ENCODE measurements around the gene SERPINA5. TPM values are rescaled to one million over a fixed set of nuclear protein-coding genes. Genes with fewer than 3 reads are reported as not detected.

The SERPINA5 gene
- total and polyA plus RNA-seq, 10 of the 15 experiments (the other 5 are each of a cell fraction or from before 2014, with no cell fraction given) = 0.90 TPM; not detected in 9

DNA sequence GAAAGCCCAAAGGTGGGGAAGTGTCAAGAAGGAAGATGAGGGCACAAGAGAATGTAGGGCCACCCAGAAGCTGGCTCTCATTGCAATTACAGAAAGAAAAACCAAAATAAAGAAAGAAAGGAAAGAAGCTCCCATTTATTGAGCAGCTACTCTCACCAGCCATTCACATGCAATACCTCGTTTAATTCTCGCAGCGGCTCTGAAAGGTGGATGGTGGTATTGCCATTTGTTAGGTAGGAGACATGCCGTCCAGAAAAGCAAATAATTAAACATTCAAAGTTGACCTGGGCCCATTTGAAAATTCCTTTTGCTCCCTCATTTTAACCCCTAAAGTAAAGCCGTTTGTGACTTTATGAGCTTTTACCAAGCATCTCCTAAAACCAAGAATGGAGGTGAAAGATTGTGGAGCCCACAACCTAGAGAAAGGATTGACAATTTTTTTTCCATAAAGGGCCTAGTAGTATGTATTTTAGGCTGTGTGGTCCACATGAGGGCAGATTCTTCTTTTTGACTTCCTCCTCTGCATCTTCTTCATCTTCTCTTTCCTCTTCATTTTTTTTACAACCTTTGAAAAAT is 36.2 kb downstream of the SERPINA5 start:
- Histone ChIP-seq H3K4me3 (no peak overlapping the region), H3K4me1 (ENCODE audit: control insufficient read depth, insufficient read depth, low read length) (no peaks in the 10 kb centered on the region), H3K36me3 (ENCODE audit: control insufficient read depth in 2 of 2, insufficient read depth in 2 of 2, low read length in 1 of 2) (no peaks in the 10 kb centered on the region), H3K27ac (ENCODE audit: control insufficient read depth, insufficient read depth) (no peak overlapping the region), H3K79me2 (ENCODE audit: control insufficient read depth, insufficient read depth, low read length) (no peaks in the 10 kb centered on the region), H3K4me2 (ENCODE audit: control insufficient read depth, insufficient read depth) (no peak overlapping the region), H3K9me3 (replicated peaks; ENCODE audit: control insufficient read depth, insufficient read depth, low read length) (peaks cover 7% of the 10 kb centered on the region; the same call in 2 of the 3 replicates), H3K27me3 (replicated peaks in 1 of 2; ENCODE audit: control insufficient read depth in 2 of 2, insufficient read depth in 2 of 2, low read length in 1 of 2) (no peaks in the 10 kb centered on the region), H4K20me1 (ENCODE audit: control insufficient read depth, insufficient read depth) (no peaks in the 10 kb centered on the region), H3K9ac (ENCODE audit: control insufficient read depth, insufficient read depth, low read length) (no peak overlapping the region), H2AFZ (ENCODE audit: control insufficient read depth, low read depth, low read length) (no peak overlapping the region)
- 20% methylated on average over 5 of the region's 5 CpGs for WGBS (ENCODE audit: insufficient coverage, insufficient replicate concordance, low lambda C conversion rate, missing lambda C conversion rate)
- ChIA-PET CTCF (interaction anchor here (0.6 to 0.9 kb wide), 2 partner anchors 12 to 500 kb away, joined by 3 to 5 read pairs; no protein-coding TSS in a partner anchor), SMC1A (ENCODE audit: uncharacterized antibody, unreplicated experiment) (no interaction called here), POLR2A (no interaction called here), RAD21 (ENCODE audit: unreplicated experiment) (no interaction called here)
- no TSS peak for BruUV-seq (replicated peaks)
- in situ Hi-C loops (cut with MboI) (no loop called here), intact Hi-C loops (cut with micrococcal nuclease; ENCODE audit: unreplicated experiment) (no loop called here)
- no peak for DNase-seq (ENCODE audit: low read depth, low spot score)
- FAIRE-seq = no peak
- ATAC-seq = no peak
- TF ChIP-seq RCOR1 (conservative IDR thresholded peaks at IDR 0.05; ENCODE audit: low read depth, low read length) = no peak
- no peak for TF ChIP-seq ZBTB33 (IDR thresholded peaks at IDR 0.05)
- TF ChIP-seq, protein P1, sequence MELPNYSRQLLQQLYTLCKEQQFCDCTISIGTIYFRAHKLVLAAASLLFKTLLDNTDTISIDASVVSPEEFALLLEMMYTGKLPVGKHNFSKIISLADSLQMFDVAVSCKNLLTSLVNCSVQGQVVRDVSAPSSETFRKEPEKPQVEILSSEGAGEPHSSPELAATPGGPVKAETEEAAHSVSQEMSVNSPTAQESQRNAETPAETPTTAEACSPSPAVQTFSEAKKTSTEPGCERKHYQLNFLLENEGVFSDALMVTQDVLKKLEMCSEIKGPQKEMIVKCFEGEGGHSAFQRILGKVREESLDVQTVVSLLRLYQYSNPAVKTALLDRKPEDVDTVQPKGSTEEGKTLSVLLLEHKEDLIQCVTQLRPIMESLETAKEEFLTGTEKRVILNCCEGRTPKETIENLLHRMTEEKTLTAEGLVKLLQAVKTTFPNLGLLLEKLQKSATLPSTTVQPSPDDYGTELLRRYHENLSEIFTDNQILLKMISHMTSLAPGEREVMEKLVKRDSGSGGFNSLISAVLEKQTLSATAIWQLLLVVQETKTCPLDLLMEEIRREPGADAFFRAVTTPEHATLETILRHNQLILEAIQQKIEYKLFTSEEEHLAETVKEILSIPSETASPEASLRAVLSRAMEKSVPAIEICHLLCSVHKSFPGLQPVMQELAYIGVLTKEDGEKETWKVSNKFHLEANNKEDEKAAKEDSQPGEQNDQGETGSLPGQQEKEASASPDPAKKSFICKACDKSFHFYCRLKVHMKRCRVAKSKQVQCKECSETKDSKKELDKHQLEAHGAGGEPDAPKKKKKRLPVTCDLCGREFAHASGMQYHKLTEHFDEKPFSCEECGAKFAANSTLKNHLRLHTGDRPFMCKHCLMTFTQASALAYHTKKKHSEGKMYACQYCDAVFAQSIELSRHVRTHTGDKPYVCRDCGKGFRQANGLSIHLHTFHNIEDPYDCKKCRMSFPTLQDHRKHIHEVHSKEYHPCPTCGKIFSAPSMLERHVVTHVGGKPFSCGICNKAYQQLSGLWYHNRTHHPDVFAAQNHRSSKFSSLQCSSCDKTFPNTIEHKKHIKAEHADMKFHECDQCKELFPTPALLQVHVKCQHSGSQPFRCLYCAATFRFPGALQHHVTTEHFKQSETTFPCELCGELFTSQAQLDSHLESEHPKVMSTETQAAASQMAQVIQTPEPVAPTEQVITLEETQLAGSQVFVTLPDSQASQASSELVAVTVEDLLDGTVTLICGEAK (IDR thresholded peaks at IDR 0.05; ENCODE audit: borderline replicate concordance) = no peak
- TF ChIP-seq, protein P2, sequence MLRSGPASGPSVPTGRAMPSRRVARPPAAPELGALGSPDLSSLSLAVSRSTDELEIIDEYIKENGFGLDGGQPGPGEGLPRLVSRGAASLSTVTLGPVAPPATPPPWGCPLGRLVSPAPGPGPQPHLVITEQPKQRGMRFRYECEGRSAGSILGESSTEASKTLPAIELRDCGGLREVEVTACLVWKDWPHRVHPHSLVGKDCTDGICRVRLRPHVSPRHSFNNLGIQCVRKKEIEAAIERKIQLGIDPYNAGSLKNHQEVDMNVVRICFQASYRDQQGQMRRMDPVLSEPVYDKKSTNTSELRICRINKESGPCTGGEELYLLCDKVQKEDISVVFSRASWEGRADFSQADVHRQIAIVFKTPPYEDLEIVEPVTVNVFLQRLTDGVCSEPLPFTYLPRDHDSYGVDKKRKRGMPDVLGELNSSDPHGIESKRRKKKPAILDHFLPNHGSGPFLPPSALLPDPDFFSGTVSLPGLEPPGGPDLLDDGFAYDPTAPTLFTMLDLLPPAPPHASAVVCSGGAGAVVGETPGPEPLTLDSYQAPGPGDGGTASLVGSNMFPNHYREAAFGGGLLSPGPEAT (IDR thresholded peaks at IDR 0.05; ENCODE audit: low read depth) = no peak
- no peak for TF ChIP-seq CREB1 (IDR thresholded peaks at IDR 0.05; ENCODE audit: low read depth)
- no peak for TF ChIP-seq NFIC (IDR thresholded peaks at IDR 0.05; ENCODE audit: low read depth, low read length)
- no peak for TF ChIP-seq TCF3 (IDR thresholded peaks at IDR 0.05; ENCODE audit: borderline replicate concordance, insufficient read depth, low read depth, low read length)
- TF ChIP-seq RELA (IDR thresholded peaks at IDR 0.05; ENCODE audit: borderline replicate concordance, partially characterized antibody) = no peak
- TF ChIP-seq POU2F2 (IDR thresholded peaks at IDR 0.05; ENCODE audit: borderline replicate concordance, low read depth, low read length) = no peak
- no peak for TF ChIP-seq YBX1 (IDR thresholded peaks at IDR 0.05)
- no peak for TF ChIP-seq GABPA (IDR thresholded peaks at IDR 0.05; ENCODE audit: low read depth)
- no peak for TF ChIP-seq NFXL1 (IDR thresholded peaks at IDR 0.05; ENCODE audit: borderline replicate concordance)
- no peak for TF ChIP-seq SUZ12 (IDR thresholded peaks at IDR 0.05; ENCODE audit: unreplicated experiment)
- TF ChIP-seq CBFB (IDR thresholded peaks at IDR 0.05; ENCODE audit: low read depth) = no peak
